HG02870 (cell line): Measurements from ENCODE around the gene MORF4L1.

Source experiments
- ATAC-seq: cut with Tn5 transposase; IDR thresholded peaks from one replicate; pipeline ENCODE4 v1.9.1; 2021; ENCODE audit warnings: mild to moderate bottlenecking, moderate library complexity; ENCODE audit not compliant: unreplicated experiment

MORF4L1 gene

DNA sequence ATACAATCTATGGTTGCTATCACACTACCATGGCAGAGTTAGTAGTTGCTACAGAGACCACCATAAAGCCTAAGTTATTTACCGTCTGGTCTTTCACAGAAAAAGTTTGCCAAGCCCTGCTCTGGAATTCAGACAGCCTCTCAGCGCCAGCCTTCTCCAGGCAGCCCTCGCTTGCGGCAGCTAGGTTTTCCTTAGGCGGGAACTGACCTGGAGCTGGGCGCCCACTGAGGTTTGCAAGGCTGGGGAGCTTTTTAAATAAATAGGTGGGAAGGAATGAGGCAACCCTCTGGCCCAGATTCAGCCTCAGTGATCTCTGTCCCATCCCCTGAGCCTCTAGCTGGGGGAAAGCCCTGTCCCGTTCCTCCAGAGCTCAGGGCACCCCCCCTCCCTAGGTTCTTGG, 71.0 kb downstream of the MORF4L1 start:
- no peak for ATAC-seq

DNA sequence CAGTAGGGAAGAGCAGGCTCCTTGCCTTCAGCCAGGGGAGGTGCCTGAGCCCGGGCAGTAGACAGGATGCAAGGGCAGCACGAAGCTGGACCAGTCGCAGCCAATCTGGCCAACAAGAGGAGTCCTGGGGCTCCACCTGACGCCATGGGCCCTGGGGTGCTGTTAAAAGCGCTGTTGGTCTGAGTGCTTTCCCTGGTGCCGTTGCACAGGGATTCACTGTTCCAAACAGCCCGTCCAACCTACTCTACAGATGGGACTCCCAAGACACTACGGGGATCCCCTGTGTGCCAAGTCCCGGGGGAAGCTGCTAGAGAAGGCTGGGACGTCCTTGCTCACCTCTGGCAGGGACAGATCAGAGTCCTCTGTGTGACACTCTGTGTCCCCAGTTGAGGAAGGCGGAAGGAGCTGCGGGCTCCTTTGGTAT, 71.5 kb downstream of the MORF4L1 start:
- ATAC-seq: peak; percentile 19

DNA sequence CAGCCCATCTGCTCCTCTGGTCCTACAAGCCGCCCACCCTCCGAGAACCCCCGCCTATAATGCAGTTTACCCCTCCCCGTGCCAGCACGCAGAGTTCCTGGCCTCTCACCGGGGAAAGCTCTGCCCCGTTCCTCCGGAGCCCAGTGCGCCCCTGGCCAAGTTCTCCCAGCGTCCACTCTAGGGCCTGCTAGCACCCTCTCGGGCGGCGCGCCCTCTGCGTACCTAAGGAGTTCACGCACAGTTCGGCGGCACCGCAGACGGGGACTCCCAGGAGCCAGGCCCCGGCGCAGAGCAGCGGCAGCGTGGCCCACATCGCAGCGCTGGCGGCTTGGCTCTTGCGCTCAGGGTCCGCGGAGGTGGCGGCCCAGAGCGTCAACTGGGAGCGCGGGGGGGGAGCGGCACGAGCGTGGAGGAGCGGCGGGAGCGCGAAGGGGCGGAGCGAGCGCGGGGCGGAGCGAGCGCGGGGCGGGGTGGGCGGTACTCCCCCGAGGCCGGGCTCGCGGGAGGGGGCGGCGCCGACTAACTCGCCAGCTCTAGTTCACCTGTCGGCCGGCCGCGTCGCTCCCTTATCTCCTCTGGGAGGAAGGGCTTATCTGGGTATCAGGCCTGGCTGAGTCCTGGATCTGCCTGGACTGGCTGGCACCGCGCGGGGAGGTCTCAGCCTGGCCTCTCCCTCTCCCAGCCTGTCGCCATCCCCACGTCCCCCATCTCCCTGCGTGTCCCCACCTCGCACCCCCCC, 72.1 kb downstream of the MORF4L1 start, which contains the start of gene CTSH:
Gene CTSH (minus strand): TSS at position 378 of the 739 bp plus-strand sequence. CDS start 65 bp downstream, at position 313.
- ATAC-seq: peak; percentile 70

DNA sequence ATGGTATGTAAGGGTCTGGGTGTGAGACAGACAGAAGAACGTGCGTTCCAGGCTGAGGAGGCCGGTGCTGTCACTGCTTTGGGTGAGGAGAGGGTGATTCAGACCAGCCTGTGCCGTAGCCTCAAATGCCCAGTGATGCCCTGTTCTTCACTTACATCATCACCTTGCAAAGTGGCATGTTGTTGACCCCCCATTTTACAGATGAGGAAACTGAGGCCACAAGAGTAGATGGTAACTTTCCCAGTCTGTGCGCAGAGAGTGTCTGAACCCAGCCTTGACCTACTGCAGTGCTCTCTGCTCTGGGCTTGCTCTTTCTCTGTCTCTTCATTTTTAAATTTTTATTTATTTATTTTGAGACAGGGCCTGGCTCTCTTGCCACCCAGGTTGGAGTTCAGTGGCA, 73.8 kb downstream of the MORF4L1 start:
- no peak for ATAC-seq

DNA sequence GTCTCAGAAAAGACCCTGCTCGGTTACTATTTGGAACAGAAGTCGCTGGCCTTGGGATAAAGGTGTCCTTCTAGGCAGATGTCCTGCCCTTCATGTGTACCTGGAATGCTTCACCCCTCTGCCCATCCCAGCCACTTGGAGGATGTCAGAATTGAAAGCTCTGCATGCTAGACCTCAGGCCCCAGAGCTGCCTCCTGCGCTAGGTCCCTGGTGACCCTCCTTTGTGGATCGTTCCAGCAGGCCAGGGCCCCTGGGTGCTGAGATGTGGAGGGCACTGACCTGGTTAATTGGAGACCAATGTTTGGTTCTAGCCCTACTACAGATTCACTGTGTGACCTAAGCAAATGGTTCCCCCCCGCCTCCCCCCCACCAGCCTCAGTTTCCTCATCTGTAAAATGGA, 74.8 kb downstream of the MORF4L1 start:
- ATAC-seq: no peak
